Activated T-helper 9 cell treated with anti-CD3 and anti-CD28 coated beads, Interleukin-2, amount 50 U/mL, for 16 hours (primary cell): ENCODE results near the gene HDGFL3.
"Not testable (repeated sequence)": the region's sequence is repeated elsewhere in the genome, so short reads cannot be mapped to it uniquely, and the experiment has no call there.

Experiments
- DNase-seq: peaks from one replicate; pipeline ENCODE4 v3.0.0-alpha.2; 2020; ENCODE audit warnings: low read depth

HDGFL3 gene

DNA sequence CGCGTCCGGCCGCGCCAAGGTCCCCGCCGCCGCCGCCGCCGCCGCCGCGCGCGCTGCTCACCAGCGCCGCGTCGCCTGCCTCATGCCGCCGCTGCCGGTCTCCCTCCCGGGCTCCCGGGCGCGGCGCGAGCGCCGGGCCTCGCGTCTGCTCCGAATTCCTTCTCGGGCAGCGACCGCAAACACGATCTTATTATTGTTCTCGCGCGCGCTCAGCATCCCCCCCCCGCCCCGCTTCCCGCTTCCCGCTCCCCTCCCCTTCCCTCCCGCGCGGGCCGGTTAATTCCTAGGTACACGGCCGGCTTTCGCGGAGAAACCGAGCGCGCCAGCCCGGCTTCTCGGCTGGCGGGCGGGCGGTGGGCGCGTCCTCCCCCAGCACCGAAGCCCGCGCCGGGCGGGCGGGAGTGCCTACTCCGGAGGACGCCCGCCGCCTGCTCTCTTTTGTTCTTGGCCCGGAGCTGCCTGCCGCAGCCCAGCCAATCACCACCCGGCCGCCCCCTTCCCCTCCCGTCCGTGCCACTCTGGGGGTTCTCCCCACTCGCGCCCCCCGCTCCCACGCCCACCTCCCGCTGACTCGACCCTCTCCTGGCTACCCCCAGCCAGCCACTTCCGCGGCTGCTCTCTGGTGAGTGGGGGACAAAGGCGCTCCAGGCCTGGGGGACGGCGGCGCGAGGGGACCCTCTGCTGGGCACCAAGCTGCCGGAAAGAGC is at the start of gene HDGFL3:
Gene HDGFL3, minus strand, starts transcription at position 164 of the 707 bp plus-strand sequence. CDS start 409 bp downstream, outside the sequence.
- no peak for DNase-seq

DNA sequence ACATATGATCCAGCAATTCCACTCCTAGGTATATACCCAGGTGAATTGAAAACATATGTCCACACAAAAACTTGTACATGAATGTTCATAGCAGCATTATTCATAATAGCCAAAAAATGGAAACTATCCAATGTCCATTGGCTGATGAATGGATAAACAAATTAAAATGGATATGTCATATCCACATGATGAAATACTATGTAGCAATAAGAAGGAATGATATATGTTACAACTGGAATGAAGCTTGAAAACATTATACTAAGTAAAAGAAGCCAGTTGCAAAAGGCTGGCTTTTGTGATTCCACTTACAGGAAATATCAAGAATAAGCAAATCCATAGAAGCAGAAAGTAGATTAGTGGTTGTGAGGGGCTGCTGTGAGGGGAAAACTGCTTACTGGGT is 43.2 kb upstream of the HDGFL3 start:
- no peak for DNase-seq

DNA sequence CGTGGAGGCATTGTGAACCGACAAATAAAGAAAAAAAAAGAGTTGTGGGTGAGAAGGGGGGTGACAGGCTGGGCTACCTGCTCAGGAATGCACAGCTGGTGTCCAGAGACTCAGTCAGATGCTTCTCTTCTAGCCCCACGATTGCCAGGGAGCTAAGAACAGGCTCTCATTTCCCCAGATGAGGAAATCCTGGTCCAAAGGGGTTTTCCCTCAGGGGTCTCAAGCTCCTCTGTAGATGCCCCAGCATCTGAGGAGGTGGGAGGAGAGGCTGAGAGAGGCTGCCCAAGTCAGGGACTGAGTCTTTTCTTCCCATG is 41.4 kb upstream of the HDGFL3 start:
- DNase-seq: no peak

DNA sequence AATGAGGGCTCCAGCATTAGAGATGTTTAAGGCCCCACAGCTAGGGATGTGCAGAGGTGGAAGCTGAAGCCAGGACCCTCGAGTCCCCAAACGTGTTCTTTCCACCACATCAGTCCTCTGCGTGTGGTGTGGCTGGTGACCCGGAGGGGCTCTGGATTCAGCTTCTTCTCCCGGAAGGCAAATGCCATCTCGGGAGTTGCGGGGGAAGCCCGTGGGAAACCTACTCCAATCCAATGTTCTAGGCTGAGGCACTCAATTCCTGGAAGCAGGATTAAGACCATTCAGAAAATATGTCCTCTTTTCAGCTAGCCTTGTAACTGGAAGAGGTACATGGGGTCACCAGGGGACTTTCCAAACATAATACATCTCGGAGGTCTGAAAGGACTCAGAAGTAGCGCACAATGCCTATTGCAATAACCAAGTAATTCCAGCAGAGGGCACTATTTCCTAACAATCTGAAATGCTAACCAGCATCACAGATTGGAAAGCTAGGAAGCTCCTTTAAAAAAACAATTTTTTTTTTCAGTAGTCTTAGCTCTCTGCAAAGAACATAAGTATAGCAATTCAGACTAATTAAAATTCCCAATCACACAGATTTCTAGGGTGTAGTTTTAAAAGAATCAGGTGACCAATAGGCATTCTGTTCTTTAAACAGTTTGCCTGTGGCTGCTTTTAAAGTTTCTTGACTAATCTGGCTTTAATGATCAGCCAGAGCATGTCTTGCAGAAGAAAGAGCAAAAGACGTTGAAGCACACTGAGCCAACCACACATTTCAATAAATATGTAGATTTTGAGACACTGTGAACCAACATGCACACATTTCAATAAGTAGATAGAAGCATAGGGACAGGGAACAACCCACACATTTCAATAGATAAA is 40.8 kb upstream of the HDGFL3 start:
- no peak for DNase-seq

DNA sequence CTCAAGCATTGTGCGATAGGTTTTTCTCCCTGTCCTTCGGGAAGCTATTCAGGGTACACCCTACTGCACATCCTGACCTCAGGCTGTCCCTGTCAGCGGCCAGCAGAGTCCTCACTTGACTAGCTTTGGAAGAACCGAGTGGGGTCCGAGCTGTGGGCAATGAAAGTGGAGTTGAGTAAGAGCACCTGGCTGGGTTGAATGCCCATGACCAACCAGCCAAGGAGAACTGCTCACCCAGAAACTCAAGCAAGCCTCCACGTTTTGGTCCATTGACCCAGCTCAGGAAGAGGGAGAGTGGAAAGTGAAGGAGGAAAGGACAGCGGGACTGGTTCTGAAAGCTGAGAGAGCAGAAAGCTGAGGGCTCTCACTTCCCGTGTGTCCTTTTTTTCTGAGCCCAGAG is 36.0 kb upstream of the HDGFL3 start:
- no peak for DNase-seq

GRCh38 chr15:83230242-83230641 is 22.6 kb upstream of the HDGFL3 start:
- no peak for DNase-seq

- DNase-seq: no peak
Measured at GRCh38 chr15:83225449-83225848, 17.8 kb upstream of the HDGFL3 start.

- DNase-seq: not testable (repeated sequence)
Measured at GRCh38 chr15:83221781-83222180, 14.2 kb upstream of the HDGFL3 start.

DNA sequence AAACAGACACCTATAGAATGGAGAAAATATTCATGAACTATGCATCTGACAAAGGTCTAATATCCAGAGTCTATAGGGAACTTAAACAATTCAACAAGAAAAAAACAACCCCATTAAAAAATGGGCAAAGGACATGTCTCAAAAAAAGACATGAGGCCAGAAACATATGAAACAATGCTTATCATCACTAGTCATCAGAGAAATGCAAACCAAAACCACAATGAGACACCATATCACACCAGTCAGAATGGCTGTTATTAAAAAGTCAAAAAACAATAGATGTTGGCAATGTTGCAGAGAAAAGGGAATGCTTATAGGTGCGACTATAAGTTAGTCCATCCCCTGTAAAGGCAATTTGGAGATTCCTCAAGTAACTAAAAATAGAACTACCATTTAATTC is 11.4 kb upstream of the HDGFL3 start:
- DNase-seq: no peak

- DNase-seq: no peak
Measured at GRCh38 chr15:83215306-83215705, 7.7 kb upstream of the HDGFL3 start.

GRCh38 chr15:83210619-83211018 is 3.0 kb upstream of the HDGFL3 start:
- no peak for DNase-seq

GRCh38 chr15:83209333-83209732 is 1.7 kb upstream of the HDGFL3 start:
- no peak for DNase-seq

GRCh38 chr15:83208367-83208661 is 691 bp upstream of the HDGFL3 start:
- DNase-seq: no peak

DNA sequence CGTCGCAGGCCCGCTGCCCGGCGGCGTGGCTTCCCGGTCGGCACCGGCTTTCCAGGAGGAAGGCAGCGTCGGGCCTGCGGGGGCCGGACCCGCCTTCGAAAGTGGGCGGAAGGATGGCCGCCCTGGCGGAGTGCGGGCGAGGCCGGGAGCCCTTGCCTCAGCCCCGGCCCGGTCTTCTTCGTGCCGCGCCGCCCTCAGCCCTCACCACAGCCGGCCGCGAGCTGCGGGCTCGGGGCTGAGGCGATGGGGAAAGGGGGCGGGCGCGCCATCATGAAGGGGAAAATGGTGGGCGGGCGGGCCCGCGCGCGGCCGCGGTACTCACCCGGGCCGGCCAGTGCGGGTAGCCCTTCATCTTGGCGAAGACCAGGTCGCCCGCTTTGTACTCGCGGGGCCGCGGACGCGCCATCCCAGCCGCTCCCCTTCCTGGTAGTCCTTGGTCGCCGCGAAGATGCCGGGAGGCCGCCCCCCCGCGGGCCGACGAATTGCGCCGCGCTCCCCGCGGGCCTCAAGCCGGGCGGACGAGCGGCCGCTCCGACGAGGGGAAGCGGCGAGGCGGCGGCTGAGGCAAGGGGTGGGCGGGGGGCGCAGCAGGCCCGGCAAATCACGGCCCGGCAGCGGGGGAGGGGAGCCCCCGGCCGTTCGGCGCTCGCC is 489 bp downstream of the HDGFL3 start:
- DNase-seq: no peak

DNA sequence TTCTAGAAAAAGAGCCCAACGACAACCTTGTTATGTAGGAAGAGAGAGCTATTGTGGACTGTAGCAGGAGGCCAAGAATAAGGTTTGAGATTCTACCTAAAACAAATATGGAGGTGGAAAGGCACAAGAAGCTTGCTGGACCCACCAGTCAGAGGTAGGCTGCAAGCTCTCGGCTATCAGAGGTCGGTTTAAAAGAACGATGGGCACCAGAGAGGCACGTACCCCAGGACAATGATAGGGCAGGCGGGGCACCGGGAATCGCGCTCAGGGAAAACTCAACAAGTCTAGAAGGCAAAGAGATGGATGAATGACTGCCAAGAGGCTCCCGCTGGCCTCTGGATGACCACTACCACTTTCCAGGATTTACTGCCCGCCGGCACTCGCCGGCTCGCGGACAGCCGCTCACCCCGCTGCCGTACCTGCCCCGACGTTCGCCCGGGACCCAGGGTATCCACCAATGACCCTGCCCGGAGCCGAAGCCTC is 1.1 kb downstream of the HDGFL3 start:
- no peak for DNase-seq

GRCh38 chr15:83205725-83206324 is 1.8 kb downstream of the HDGFL3 start:
- no peak for DNase-seq

- DNase-seq: no peak
Measured at GRCh38 chr15:83204697-83205096, 2.9 kb downstream of the HDGFL3 start.

- no peak for DNase-seq
Measured at GRCh38 chr15:83203543-83203942, 4.1 kb downstream of the HDGFL3 start.

GRCh38 chr15:83200589-83200988 is 7.0 kb downstream of the HDGFL3 start:
- DNase-seq: no peak

GRCh38 chr15:83200162-83200561 is 7.5 kb downstream of the HDGFL3 start:
- DNase-seq: no peak

- DNase-seq: no peak
Measured at GRCh38 chr15:83199288-83199687, 8.3 kb downstream of the HDGFL3 start.

GRCh38 chr15:83198476-83198875 is 9.1 kb downstream of the HDGFL3 start:
- no peak for DNase-seq

- no peak for DNase-seq
Measured at GRCh38 chr15:83194528-83194927, 13.1 kb downstream of the HDGFL3 start.
